ENCODE data around the gene TRPM3.

The TRPM3 gene

DNA sequence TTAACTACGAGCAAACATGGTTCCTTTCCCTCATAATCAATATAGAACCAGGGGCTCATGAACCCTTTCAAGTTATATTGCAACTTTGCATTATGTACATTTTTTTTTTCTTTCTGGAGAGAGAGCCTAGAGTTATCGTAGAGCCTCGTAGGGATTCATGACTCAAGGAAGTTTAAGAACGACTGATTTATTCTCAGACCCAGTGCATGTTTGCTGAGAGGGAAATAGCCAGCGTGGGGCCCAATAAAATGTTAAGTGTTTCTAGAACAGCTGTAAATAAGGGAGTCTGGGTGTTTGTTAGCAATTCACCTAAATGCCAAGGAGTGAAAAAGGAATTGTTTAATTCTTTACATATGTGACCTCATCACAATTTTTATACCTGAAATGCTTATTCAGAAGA, 587.9 kb downstream of the TRPM3 start:
- no peak overlapping the region for H3K4me3 ChIP-seq (replicated peaks; ENCODE audit: low read depth, low read length)
- TF ChIP-seq, protein P1, sequence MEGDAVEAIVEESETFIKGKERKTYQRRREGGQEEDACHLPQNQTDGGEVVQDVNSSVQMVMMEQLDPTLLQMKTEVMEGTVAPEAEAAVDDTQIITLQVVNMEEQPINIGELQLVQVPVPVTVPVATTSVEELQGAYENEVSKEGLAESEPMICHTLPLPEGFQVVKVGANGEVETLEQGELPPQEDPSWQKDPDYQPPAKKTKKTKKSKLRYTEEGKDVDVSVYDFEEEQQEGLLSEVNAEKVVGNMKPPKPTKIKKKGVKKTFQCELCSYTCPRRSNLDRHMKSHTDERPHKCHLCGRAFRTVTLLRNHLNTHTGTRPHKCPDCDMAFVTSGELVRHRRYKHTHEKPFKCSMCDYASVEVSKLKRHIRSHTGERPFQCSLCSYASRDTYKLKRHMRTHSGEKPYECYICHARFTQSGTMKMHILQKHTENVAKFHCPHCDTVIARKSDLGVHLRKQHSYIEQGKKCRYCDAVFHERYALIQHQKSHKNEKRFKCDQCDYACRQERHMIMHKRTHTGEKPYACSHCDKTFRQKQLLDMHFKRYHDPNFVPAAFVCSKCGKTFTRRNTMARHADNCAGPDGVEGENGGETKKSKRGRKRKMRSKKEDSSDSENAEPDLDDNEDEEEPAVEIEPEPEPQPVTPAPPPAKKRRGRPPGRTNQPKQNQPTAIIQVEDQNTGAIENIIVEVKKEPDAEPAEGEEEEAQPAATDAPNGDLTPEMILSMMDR (IDR thresholded peaks at IDR 0.05; ENCODE audit: low read length, missing control alignments): no peak
- DNase-seq (ENCODE audit: low read depth): no peak

DNA sequence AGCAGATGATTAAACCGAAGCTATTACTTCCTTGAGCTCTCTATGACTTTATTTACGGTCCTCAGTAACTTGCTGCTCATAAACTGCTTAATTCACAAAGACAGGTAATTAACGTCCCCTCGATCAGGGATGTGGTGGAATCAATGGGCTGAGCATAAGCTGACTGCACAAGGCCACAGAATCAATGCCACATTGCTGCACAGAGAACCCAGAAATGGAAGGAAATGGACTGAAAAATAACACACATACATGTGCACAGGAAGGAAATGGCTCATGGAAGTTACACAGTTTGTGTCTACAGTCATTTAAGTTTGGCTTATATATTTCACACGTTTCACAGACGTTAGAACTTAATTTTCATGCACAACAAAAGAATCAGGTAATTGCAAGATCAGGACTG, 588.7 kb downstream of the TRPM3 start:
- H3K4me3 ChIP-seq (replicated peaks; ENCODE audit: low read depth, low read length): no peak overlapping the region
- no peak for DNase-seq (ENCODE audit: low read depth)
- TF ChIP-seq, protein P1 (IDR thresholded peaks at IDR 0.05; ENCODE audit: low read length, missing control alignments): no peak

DNA sequence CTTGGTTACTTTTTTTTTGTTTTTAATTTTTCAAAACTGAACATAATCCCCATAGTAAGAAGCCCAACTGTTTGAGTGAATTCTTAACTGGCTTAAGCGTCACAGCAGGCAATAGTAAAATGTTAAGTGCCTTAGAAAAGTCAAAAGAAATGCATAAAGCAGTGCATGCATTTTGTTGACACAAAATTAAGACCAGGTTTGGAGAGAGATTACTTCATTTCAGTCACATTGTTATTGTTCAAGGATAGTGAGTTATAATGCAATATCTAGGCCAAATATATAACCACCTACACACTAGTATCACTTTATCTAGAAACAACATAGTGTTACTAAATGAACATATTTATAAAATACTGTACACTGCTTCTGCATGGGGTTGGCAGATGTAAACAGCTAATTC, 590.1 kb downstream of the TRPM3 start:
- H3K4me3 ChIP-seq (replicated peaks; ENCODE audit: low read depth, low read length): no peak overlapping the region
- DNase-seq (ENCODE audit: low read depth): no peak
- TF ChIP-seq, protein P1 (IDR thresholded peaks at IDR 0.05; ENCODE audit: low read length, missing control alignments): no peak

DNA sequence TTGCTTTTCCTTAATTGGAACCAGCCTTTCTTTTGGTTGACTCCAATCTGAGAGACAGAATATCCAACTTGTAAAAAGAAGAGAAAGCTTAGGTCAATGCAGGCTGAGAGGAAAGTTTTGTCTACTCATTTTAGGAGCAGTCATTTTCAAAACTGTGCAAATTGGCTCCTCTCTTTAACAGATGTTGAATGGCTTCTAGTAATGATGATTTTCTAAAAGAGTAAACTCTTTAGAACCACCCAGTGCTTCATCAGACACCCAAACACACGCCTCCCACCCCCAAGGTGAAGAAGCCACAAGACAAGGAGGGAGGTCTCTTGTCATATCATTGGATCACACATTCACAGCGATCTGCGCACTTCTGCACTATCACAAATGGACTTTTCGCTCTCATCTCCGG, 590.7 kb downstream of the TRPM3 start:
- TF ChIP-seq, protein P1 (IDR thresholded peaks at IDR 0.05; ENCODE audit: low read length, missing control alignments): no peak
- H3K4me3 ChIP-seq (replicated peaks; ENCODE audit: low read depth, low read length): no peak overlapping the region
- DNase-seq (ENCODE audit: low read depth): no peak

DNA sequence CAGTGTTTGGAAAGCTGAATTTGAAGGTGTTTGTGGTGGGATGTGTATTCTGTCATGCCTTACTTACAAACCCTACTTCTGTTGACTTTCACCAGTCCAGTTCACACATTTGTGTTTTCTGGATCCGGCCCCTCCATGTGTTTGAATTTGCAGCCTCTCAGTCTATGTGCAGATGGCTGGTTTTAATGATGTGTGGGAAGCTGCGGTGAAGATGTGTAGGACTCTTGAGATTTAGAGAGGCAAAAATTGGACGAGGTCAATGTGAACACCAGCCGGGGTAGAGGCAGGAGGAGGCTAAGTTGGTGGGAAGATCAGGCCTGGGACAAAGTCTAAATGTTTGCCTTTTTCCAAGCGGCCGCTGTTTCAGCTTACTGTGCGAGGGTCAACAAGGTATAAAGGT, 591.6 kb downstream of the TRPM3 start:
- no peak for DNase-seq (ENCODE audit: low read depth)
- TF ChIP-seq, protein P1 (IDR thresholded peaks at IDR 0.05; ENCODE audit: low read length, missing control alignments): no peak
- H3K4me3 ChIP-seq (replicated peaks; ENCODE audit: low read depth, low read length): no peak overlapping the region

DNA sequence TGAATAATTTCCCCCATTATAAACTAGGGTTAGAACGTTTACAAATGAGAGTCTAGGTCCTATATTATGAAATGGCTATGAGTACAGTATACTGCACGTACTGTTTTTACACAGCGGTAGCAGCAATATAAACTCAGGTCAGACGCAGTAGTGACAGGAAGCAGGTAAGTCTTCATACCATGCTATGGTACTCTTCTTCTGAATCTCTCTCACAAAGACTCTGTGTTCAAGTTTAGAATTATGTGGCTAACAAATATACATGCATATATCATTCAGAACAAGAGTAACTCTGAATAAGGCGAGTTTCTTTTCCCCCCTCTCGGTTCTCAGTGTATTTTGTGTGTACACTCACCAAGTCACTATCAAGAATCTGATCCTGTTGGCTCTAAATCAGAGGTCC, 592.0 kb downstream of the TRPM3 start:
- no peak overlapping the region for H3K4me3 ChIP-seq (replicated peaks; ENCODE audit: low read depth, low read length)
- TF ChIP-seq, protein P1 (IDR thresholded peaks at IDR 0.05; ENCODE audit: low read length, missing control alignments): no peak
- no peak for DNase-seq (ENCODE audit: low read depth)

DNA sequence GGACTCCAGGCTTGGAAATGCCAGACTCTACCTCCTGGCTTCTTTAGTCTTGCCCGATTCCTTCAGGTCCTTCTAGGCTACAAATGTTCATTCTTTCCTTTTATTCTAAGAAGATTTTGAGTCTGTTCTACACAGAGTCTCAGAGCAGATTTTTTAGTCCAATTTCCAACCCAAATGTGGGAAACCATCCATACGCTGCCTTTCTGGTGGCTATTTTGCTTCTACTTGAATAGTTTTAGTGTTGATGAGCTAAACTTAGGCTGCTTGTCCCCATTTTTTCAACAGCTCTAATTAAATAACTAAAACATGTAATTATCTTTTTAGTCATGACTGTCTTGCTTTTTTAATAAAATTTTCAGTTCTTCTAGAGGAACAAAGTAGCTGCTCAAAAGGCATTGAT, 594.5 kb downstream of the TRPM3 start:
- no peak for DNase-seq (ENCODE audit: low read depth)
- TF ChIP-seq, protein P1 (IDR thresholded peaks at IDR 0.05; ENCODE audit: low read length, missing control alignments): no peak
- no peak overlapping the region for H3K4me3 ChIP-seq (replicated peaks; ENCODE audit: low read depth, low read length)
